ENCODE results near the gene CHRNG. TPM values are rescaled to one million over a fixed set of nuclear protein-coding genes. Genes with fewer than 3 reads are reported as not detected.

The CHRNG gene
- total RNA-seq, 4 donors from 2014 or later, result 3.5 to 57.5 (median 24.6) TPM

DNA sequence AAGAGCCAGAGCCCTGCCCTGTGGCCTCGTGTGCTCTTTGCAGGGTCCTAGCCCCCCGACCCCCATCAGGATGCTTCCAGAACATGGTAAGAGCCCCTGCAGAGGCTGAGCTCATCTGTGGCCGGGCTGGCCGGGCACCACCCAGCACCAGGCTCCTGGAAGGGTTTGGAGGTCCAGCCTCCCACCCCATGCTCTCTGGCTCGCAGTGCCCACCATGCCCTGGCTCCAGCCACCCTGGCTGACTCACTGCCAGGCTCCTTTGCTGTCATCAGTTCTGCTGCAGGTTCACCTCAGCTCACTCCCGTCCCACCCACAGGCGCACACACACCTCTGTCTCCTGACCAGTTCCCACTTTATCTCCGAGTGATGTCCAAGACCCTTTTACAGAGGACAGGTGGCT, 48.5 kb downstream of the CHRNG start:
- TF ChIP-seq POLR2A (IDR thresholded peaks at IDR 0.05), result no peak
- TF ChIP-seq, protein P1, sequence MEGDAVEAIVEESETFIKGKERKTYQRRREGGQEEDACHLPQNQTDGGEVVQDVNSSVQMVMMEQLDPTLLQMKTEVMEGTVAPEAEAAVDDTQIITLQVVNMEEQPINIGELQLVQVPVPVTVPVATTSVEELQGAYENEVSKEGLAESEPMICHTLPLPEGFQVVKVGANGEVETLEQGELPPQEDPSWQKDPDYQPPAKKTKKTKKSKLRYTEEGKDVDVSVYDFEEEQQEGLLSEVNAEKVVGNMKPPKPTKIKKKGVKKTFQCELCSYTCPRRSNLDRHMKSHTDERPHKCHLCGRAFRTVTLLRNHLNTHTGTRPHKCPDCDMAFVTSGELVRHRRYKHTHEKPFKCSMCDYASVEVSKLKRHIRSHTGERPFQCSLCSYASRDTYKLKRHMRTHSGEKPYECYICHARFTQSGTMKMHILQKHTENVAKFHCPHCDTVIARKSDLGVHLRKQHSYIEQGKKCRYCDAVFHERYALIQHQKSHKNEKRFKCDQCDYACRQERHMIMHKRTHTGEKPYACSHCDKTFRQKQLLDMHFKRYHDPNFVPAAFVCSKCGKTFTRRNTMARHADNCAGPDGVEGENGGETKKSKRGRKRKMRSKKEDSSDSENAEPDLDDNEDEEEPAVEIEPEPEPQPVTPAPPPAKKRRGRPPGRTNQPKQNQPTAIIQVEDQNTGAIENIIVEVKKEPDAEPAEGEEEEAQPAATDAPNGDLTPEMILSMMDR (IDR thresholded peaks at IDR 0.05 in 4 of 5, conservative IDR thresholded peaks at IDR 0.05 in 1 of 5), result no peak
- Histone ChIP-seq H3K4me3 (no peak overlapping the region), H3K27ac (peak overlapping the region; percentile 62 to 82 (median 75)), H3K36me3 (peaks cover 0 to 5% of the 10 kb centered on the region in 2 donors), H3K9me3 (no peaks in the 10 kb centered on the region), H3K4me1 (peaks cover 22 to 33% of the 10 kb centered on the region in 2 donors), H3K27me3 (no peaks in the 10 kb centered on the region)
- in situ Hi-C loops (cut with MboI; ENCODE audit: low sequenced_read_pairs in 4 of 4), result no loop called here
- intact Hi-C loops (cut with DNase I; ENCODE audit: low total_unique reads), result loop anchor here (2.0 kb wide), 1 partner anchor 13 kb away; no protein-coding TSS in a partner anchor
- ATAC-seq, result no peak
- DNase-seq, result peak in 1 of 2 donors; percentile 26

DNA sequence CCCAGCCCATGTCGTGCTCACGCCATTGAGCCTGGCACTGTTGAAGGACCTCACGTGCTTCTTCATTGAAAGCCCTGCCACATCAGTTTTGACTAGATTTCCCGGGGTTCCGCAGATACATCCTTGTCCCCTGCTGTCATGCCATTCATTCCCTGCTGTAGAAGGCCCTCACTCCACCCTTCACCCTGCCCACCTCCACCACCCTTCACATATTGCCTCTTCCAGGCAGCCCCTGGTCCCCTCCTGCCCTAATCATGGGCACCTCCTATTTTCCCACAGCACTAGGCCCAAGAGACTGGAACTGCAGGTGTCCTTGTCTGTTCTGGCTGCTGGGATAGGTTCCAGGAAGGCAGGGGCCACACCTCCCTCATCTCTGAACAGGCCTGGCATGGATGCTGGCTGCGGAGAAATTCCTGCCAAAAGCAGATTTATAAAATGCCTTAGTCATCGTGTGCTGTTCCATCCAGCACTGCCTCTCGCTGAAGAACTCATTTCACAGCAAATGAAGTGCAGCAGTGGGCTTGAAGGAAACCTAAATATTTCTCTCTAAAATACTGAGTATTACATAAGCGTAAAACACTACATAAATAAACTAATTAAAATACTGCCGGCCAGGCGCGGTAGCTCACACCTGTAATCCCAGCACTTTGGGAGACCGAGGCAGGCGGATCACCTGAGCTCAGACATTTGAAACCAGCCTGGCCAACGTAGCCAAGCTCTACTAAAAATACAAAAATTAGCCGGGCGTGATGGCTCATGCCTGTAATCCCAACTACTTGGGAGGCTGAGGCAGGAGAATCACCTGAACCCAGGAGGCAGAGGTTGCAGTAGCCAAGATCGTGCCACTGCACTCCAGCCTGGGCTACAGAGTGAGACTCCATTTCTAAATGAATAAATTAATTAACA, 49.4 kb downstream of the CHRNG start:
- Histone ChIP-seq H3K36me3 (no peaks in the 10 kb centered on the region), H3K27me3 (no peaks in the 10 kb centered on the region), H3K27ac (peak overlapping the region; percentile 62 to 82 (median 75)), H3K4me1 (peaks cover 27 to 42% of the 10 kb centered on the region in 2 donors), H3K4me3 (no peak overlapping the region), H3K9me3 (no peaks in the 10 kb centered on the region)
- in situ Hi-C loops (cut with MboI; ENCODE audit: low sequenced_read_pairs in 4 of 4), result no loop called here
- intact Hi-C loops (cut with DNase I; ENCODE audit: low total_unique reads), result loop anchor here (2.0 kb wide), 1 partner anchor 14 kb away; no protein-coding TSS in a partner anchor
- TF ChIP-seq POLR2A (IDR thresholded peaks at IDR 0.05), result no peak
- peak; percentile 35 to 42 for ATAC-seq
- DNase-seq, result peak; percentile 69 to 74

DNA sequence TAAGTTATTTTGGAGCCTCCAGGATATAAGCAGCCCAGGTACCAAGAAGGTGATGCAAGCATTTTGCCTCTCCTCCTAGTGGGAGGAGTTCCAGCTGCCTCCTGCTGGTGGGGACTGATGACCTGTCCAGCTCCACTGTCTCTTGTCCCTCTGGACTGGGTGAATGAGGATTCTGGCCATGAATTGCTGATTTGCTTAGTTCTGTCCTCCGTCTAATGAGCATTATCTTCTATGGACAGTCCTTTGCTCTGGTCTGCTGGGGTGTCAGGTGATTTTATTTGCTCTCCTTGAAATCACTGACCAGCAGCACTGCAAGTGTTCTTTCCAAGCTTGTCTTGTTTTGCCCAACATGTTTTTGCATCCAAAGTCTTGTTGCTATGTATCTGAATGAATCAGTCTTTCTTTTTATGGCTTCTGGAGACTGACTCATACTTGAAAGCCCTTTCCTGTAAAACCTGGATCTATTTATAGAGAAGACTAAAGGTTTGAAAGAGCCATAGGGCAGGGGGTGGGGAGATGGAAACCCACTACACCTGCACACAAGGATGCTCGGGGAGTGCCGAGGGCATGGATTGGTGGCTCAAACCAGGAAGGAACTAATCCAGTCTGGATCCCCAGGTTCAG, 53.4 kb downstream of the CHRNG start:
- peak; percentile 58 to 65 for DNase-seq
- TF ChIP-seq, protein P1 (IDR thresholded peaks at IDR 0.05 in 4 of 5, conservative IDR thresholded peaks at IDR 0.05 in 1 of 5), result peak in 2 of 5 experiments; percentile 23 to 31
- TF ChIP-seq POLR2A (IDR thresholded peaks at IDR 0.05), result peak in 1 of 2 donors; percentile 16
- no peaks in the 10 kb centered on the region for H3K27me3 ChIP-seq
- H3K9me3 ChIP-seq, result no peaks in the 10 kb centered on the region
- no peak overlapping the region for H3K4me3 ChIP-seq
- ATAC-seq, result peak; percentile 90 to 93
- peaks cover 27 to 45% of the 10 kb centered on the region in 2 donors for H3K4me1 ChIP-seq
- in situ Hi-C loops (cut with MboI; ENCODE audit: low sequenced_read_pairs in 4 of 4) (no loop called here), intact Hi-C loops (cut with DNase I; ENCODE audit: low total_unique reads) (no loop called here)
- H3K27ac ChIP-seq, result peak overlapping the region; percentile 84 to 96 (median 92)
- H3K36me3 ChIP-seq, result no peaks in the 10 kb centered on the region

DNA sequence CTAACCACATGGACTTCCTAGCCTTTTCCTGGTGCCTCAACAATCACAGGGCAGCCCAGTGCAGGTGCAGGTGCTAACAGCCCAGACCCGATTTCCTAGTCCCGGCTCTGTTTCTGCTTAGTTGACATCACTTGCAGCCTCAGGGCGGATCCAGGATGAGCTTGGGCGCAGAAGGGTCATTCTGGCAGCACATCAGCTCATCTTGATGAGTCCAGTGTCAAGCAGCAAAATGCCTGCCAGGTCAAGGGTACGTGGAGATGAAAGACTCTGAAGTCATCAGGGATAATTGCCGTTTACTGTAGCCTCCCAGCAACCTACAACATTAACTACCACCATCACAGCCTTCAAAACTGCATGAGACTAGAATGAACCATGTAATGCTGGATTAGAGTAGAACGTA, 54.5 kb downstream of the CHRNG start:
- ATAC-seq (no peak), DNase-seq (no peak)
- in situ Hi-C loops (cut with MboI; ENCODE audit: low sequenced_read_pairs in 4 of 4), result no loop called here
- Histone ChIP-seq H3K27me3 (no peaks in the 10 kb centered on the region), H3K36me3 (no peaks in the 10 kb centered on the region), H3K4me3 (no peak overlapping the region), H3K4me1 (peaks cover 21 to 40% of the 10 kb centered on the region in 2 donors), H3K9me3 (no peaks in the 10 kb centered on the region), H3K27ac (peak overlapping the region in 3 of 4 donors; percentile 89 to 96 (median 95))
- intact Hi-C loops (cut with DNase I; ENCODE audit: low total_unique reads), result no loop called here
- TF ChIP-seq POLR2A (IDR thresholded peaks at IDR 0.05), result no peak
- TF ChIP-seq, protein P1 (IDR thresholded peaks at IDR 0.05 in 4 of 5, conservative IDR thresholded peaks at IDR 0.05 in 1 of 5), result no peak

Other genes starting within 250 kb of the CHRNG start
- not detected for gene ALPP, start 160.9 kb upstream of the CHRNG start, total RNA-seq
- gene ALPG, start 132.8 kb upstream of the CHRNG start, total RNA-seq, result not detected
- not detected for gene ALPI, start 83.5 kb upstream of the CHRNG start, total RNA-seq
- 1 to 10 TPM in 1 of 4 donors, under 1 TPM in 2, not detected in 1; 0.51 to 1.5 (median 0.55) TPM for gene ECEL1, start 51.9 kb upstream of the CHRNG start, total RNA-seq
- 1 to 10 TPM; 1.0 to 3.2 (median 2.2) TPM for gene PRSS56, start 19.3 kb upstream of the CHRNG start, total RNA-seq
- gene CHRND, start 13.5 kb upstream of the CHRNG start, total RNA-seq, result 100 to 1,000 TPM in 1 of 4 donors, 10 to 100 TPM in 3; 49.1 to 119 (median 81.1) TPM
- gene TIGD1, start 10.9 kb downstream of the CHRNG start, total RNA-seq, result 1 to 10 TPM; 1.4 to 3.0 (median 2.1) TPM
- 100 to 1,000 TPM in 1 of 4 donors, 10 to 100 TPM in 3; 57.9 to 111 (median 71.2) TPM for gene EIF4E2, start 11.0 kb downstream of the CHRNG start, total RNA-seq
- 10 to 100 TPM; 13.4 to 29.0 (median 13.9) TPM for gene EFHD1, start 93.9 kb downstream of the CHRNG start, total RNA-seq
- 10 to 100 TPM; 55.7 to 87.8 (median 66.1) TPM for gene GIGYF2, start 157.6 kb downstream of the CHRNG start, total RNA-seq
- not detected for gene KCNJ13, start 236.9 kb downstream of the CHRNG start, total RNA-seq

All from gastrocnemius medialis (tissue), 4 donors.